ENCODE measurements around the gene ESRP2. TPM values are rescaled to one million over a fixed set of nuclear protein-coding genes. Genes with fewer than 3 reads are reported as not detected.

ESRP2 gene
- total and polyA plus RNA-seq, 9 of the 15 experiments (the other 6 are each of a cell fraction or from before 2014, with no cell fraction given): 0.05 to 0.15 (median 0.07) TPM; not detected in 6

GRCh38 chr16:68249371-68249770, 13.4 kb upstream of the ESRP2 start:
- Histone ChIP-seq H3K4me2 (ENCODE audit: insufficient read depth, low read length) (no peak overlapping the region), H3K27me3 (ENCODE audit: control insufficient read depth in 2 of 2, insufficient read depth in 2 of 2, low read length in 2 of 2) (no peaks in the 10 kb centered on the region), H4K20me1 (replicated peaks; ENCODE audit: control insufficient read depth, insufficient read depth, low read length) (peaks cover 6% of the 10 kb centered on the region; the same call in 1 of the 2 replicates), H3K79me2 (ENCODE audit: control insufficient read depth, insufficient read depth, low read length) (peaks cover 5% of the 10 kb centered on the region; the same call in 2 of the 3 replicates), H3K9ac (ENCODE audit: insufficient read depth in 1 of 2, low read depth in 2 of 2, low read length in 2 of 2) (no peak overlapping the region), H3K36me3 (ENCODE audit: control insufficient read depth, insufficient read depth, low read length) (peaks cover 2% of the 10 kb centered on the region; the same call in 1 of the 3 replicates), H3K4me1 (replicated peaks in 1 of 2; ENCODE audit: control insufficient read depth in 2 of 2, insufficient read depth in 2 of 2, low read length in 2 of 2) (peaks cover 23 to 31% of the 10 kb centered on the region in 2 experiments), H3K9me3 (replicated peaks; ENCODE audit: control insufficient read depth, insufficient read depth, low read depth, low read length) (no peaks in the 10 kb centered on the region), H3K9me1 (ENCODE audit: control insufficient read depth, insufficient read depth, low read length) (peaks cover 8% of the 10 kb centered on the region), H3K27ac (ENCODE audit: extremely low read depth, low read depth, low read length) (no peak overlapping the region), H3K4me3 (no peak overlapping the region), H2AFZ (ENCODE audit: low read depth, low read length) (no peak overlapping the region)
- no peak for ATAC-seq
- TF ChIP-seq CBFA2T3 (IDR thresholded peaks at IDR 0.05) (no peak), RHOXF2B (CRISPR knock-in tag; conservative IDR thresholded peaks at IDR 0.05) (no peak), ZNF785 (CRISPR knock-in tag; IDR thresholded peaks at IDR 0.05) (no peak), PCBP2 (IDR thresholded peaks at IDR 0.05; ENCODE audit: low read depth, low read length, poor library complexity, severe bottlenecking) (no peak), PTRF (tag; IDR thresholded peaks at IDR 0.05) (no peak), BDP1 (IDR thresholded peaks at IDR 0.05; ENCODE audit: insufficient read depth, insufficient read length) (no peak), MYC (IDR thresholded peaks at IDR 0.05; ENCODE audit: low read depth, low read length) (no peak), MYC (CRISPR knock-in tag; IDR thresholded peaks at IDR 0.05; ENCODE audit: borderline replicate concordance, low read depth) (no peak), CUX1 (CRISPR knock-in tag; IDR thresholded peaks at IDR 0.05) (no peak), TRIM24 (IDR thresholded peaks at IDR 0.05) (no peak), ZC3H4 (CRISPR knock-in tag; IDR thresholded peaks at IDR 0.05; ENCODE audit: borderline replicate concordance) (no peak), L3MBTL2 (IDR thresholded peaks at IDR 0.05) (no peak), PHF21A (IDR thresholded peaks at IDR 0.05; ENCODE audit: borderline replicate concordance, low read depth) (no peak), SREBF1 (IDR thresholded peaks at IDR 0.05; ENCODE audit: borderline replicate concordance, low read depth, low read length) (no peak), RAD51 (IDR thresholded peaks at IDR 0.05; ENCODE audit: borderline replicate concordance, low read depth) (no peak), CBX2 (IDR thresholded peaks at IDR 0.05; ENCODE audit: insufficient read depth, low read length, poor library complexity, severe bottlenecking) (no peak), ZFPM2 (CRISPR knock-in tag; IDR thresholded peaks at IDR 0.05) (no peak), TAF9B (IDR thresholded peaks at IDR 0.05; ENCODE audit: partially characterized antibody) (no peak), NFRKB (IDR thresholded peaks at IDR 0.05; ENCODE audit: low read depth) (no peak), ZNF232 (CRISPR knock-in tag; IDR thresholded peaks at IDR 0.05) (no peak)
- CTCF ChIA-PET (ENCODE audit: low intra/inter-chr PET ratio): interaction anchor here (0.6 kb wide), 1 partner anchor 155 kb away, joined by 3 read pairs; no protein-coding TSS in a partner anchor
- no peak for FAIRE-seq
- BruUV-seq (replicated peaks): no TSS peak
- in situ Hi-C loops (cut with MboI): loop anchor here (10.0 kb wide), 1 partner anchor 725 kb away; the partner anchor contains the start of gene RIPOR1
- WGBS (ENCODE audit: insufficient coverage, low coverage, missing lambda C conversion rate): 46% methylated on average over 4 of the region's 4 CpGs
- DNase-seq (ENCODE audit: extremely low read depth in 1 of 4, low spot score in 3 of 4): no peak
- POLR2A ChIA-PET: interaction anchor here (0.7 to 1.4 kb wide), 2 partner anchors 8 to 10 kb away, joined by 4 to 5 read pairs; no protein-coding TSS in a partner anchor
- intact Hi-C loops (cut with micrococcal nuclease): no loop called here

Data from K562 (cell line).